Subcutaneous abdominal adipose tissue (tissue), 5 donors: Measurements from ENCODE around the gene ELP1.

Experiments used
- H3K27ac ChIP-seq: one replicate; pipeline ENCODE4 v1.7.0; 2013; ENCODE audit warnings: low read depth, mild to moderate bottlenecking, inconsistent platforms, low read length, moderate library complexity
- H3K27me3 ChIP-seq, 5 donors: one replicate each; pipeline ENCODE4 v1.7.0; 2013; ENCODE audit warnings: low read length in 5 of 5, inconsistent platforms in 1 of 5; ENCODE audit not compliant: control insufficient read depth in 5 of 5, insufficient read depth in 4 of 5
- H3K36me3 ChIP-seq, 5 donors: one replicate each; pipeline ENCODE4 v1.7.0; 2013; ENCODE audit warnings: low read length in 5 of 5; ENCODE audit not compliant: control insufficient read depth in 5 of 5, insufficient read depth in 5 of 5
- H3K4me1 ChIP-seq, 5 donors: one replicate each; pipeline ENCODE4 v1.7.0; 2013; ENCODE audit warnings: low read length in 5 of 5, mild to moderate bottlenecking in 3 of 5, moderate library complexity in 1 of 5; ENCODE audit not compliant: control insufficient read depth in 5 of 5, insufficient read depth in 5 of 5
- H3K4me3 ChIP-seq, 5 donors: one replicate each; pipeline ENCODE4 v1.7.0; 2013; ENCODE audit warnings: low read length in 5 of 5, low read depth in 1 of 5
- H3K9ac ChIP-seq, 5 donors: one replicate each; pipeline ENCODE4 v1.7.0; 2013; ENCODE audit warnings: low read length in 5 of 5, mild to moderate bottlenecking in 4 of 5, moderate library complexity in 3 of 5
- H3K9me3 ChIP-seq, 5 donors: one replicate each; pipeline ENCODE4 v1.7.0; 2013; ENCODE audit warnings: low read length in 5 of 5; ENCODE audit not compliant: control insufficient read depth in 5 of 5
- donor health status: healthy.
- donor health status: healthy.
- donor health status: healthy.
- donor health status: healthy.
- donor health status: healthy.

The ELP1 gene

GRCh38 chr9:108836781-108837180 is 97.1 kb downstream of the ELP1 start:
- Histone ChIP-seq H3K27ac (no peak overlapping the region), H3K4me3 (no peak overlapping the region), H3K9ac (no peak overlapping the region), H3K4me1 (peaks cover 0 to 9% (median 0%) of the 10 kb centered on the region in 5 donors), H3K9me3 (no peaks in the 10 kb centered on the region), H3K36me3 (no peaks in the 10 kb centered on the region), H3K27me3 (no peaks in the 10 kb centered on the region)

GRCh38 chr9:108836319-108836718 is 97.6 kb downstream of the ELP1 start:
- Histone ChIP-seq H3K36me3 (no peaks in the 10 kb centered on the region), H3K4me3 (no peak overlapping the region), H3K9ac (no peak overlapping the region), H3K9me3 (no peaks in the 10 kb centered on the region), H3K27ac (no peak overlapping the region), H3K27me3 (no peaks in the 10 kb centered on the region), H3K4me1 (peaks cover 0 to 9% (median 0%) of the 10 kb centered on the region in 5 donors)

DNA sequence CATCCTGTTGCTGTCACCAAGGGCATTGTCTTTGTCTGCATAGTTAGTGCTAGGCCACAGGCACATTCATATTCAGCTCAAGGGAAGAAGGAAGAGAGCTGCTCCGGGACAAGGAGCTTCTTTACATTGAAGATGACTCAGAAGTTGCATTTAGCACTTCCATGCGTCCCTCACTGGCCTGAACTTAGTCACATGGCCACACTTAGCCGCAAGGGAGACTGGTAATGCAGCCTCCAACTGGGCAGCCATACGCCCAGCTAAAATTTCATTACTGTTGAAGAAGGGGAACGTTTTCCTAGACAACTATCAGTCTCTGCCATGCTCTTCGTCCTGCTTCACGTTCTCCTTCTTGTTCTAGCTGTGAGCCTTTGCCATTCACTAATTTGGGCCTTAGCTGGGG is 98.1 kb downstream of the ELP1 start:
- no peaks in the 10 kb centered on the region for H3K36me3 ChIP-seq
- H3K27me3 ChIP-seq, result no peaks in the 10 kb centered on the region
- no peak overlapping the region for H3K4me3 ChIP-seq
- H3K4me1 ChIP-seq, result peaks cover 0 to 11% (median 0%) of the 10 kb centered on the region in 5 donors
- H3K27ac ChIP-seq, result no peak overlapping the region
- H3K9me3 ChIP-seq, result no peaks in the 10 kb centered on the region
- H3K9ac ChIP-seq, result no peak overlapping the region

DNA sequence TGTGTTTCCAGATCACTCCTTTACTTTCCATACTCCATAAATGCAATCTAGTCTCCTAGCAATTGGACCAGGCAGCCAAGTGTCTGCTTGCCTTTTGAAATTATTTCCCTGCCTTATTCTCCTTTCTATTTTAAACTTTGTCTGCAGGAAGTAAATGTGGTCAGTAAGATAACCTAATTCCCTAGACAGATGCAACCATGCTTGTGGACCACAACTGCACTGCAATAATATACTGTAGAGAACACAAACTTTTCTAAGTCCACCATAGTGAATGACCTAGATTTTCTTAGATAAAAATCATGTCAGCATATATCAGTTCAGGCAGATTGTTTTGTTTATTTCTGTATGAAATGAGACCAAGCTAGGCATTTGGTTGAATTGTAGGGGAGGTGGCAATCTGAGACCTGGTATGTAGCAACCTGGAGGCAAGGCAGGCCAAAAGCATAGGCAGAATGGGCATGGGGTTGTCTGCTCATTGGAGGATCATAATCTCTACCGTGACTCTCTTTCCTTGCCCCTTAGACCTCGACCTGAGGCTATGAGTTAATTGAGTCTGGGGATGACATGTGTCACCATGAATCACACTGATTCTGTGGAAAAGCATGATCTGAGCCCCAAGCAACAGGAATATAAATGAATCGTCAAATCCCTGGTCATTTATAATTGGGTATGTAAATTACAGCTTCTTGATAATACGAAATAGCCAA is 98.8 kb downstream of the ELP1 start:
- H3K36me3 ChIP-seq, result no peaks in the 10 kb centered on the region
- no peaks in the 10 kb centered on the region for H3K9me3 ChIP-seq
- H3K27ac ChIP-seq, result no peak overlapping the region
- peaks cover 0 to 17% (median 0%) of the 10 kb centered on the region in 5 donors for H3K4me1 ChIP-seq
- H3K27me3 ChIP-seq, result no peaks in the 10 kb centered on the region
- H3K9ac ChIP-seq, result no peak overlapping the region
- H3K4me3 ChIP-seq, result no peak overlapping the region

- Histone ChIP-seq H3K27ac (no peak overlapping the region), H3K4me3 (no peak overlapping the region), H3K9me3 (no peaks in the 10 kb centered on the region), H3K27me3 (no peaks in the 10 kb centered on the region), H3K9ac (no peak overlapping the region), H3K36me3 (no peaks in the 10 kb centered on the region), H3K4me1 (peaks cover 0 to 19% (median 0%) of the 10 kb centered on the region in 5 donors)
Observed at GRCh38 chr9:108832179-108832500, 101.8 kb downstream of the ELP1 start.

DNA sequence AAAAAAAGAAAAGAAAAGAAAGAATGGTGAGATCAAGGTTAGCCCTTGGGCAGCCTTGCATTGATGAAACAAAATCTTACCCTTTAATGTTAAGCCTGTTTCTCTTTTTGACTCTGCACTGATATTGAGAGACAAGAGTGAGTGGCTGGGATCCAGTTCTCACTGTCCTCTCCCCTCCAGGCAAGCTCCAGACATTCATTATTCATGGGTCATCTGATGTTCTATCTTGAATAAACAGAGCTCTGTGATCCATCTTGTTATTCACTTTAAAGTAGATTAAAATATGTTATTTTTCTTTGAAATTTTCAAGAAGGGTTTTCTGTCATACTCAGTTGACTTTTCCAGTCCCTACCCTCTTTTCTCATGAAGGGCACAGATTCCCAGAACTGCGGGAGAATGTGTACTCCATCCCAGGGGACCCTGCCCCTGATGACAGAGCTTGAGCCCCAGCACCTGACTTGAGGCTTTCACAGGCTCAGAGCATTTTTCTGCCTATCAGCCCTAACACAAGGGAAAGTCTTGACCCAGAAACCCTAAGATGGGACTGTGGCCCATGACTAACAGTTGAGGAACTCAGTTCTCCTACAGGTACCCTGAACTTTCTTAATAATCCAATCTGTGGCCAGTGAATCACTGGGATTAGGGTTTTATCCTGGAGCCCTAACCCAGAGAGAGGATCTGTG is 102.3 kb downstream of the ELP1 start:
- H3K4me3 ChIP-seq, result no peak overlapping the region
- peaks cover 0 to 19% (median 0%) of the 10 kb centered on the region in 5 donors for H3K4me1 ChIP-seq
- H3K36me3 ChIP-seq, result no peaks in the 10 kb centered on the region
- no peak overlapping the region for H3K9ac ChIP-seq
- no peak overlapping the region for H3K27ac ChIP-seq
- H3K9me3 ChIP-seq, result no peaks in the 10 kb centered on the region
- no peaks in the 10 kb centered on the region for H3K27me3 ChIP-seq

DNA sequence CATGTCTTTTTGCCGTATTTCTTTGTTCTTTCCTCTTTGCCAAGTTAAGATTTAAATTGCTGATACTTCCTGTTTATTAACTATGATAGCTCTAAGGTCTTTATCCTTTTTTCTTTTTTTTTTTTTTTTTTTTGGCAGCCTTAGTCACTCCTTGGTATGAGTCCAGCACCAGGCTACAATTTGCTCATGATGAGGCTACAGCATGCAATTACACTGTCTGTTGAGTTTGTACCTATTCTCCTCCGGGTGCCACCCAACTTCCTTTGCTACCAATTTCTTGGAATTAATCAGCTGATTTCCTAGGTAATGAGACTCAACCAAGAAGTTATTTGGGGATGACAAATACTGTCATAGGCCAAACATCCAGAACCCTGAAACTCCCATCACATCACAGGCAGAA is 103.7 kb downstream of the ELP1 start:
- H3K27ac ChIP-seq, result no peak overlapping the region
- H3K9ac ChIP-seq, result no peak overlapping the region
- H3K27me3 ChIP-seq, result no peaks in the 10 kb centered on the region
- no peaks in the 10 kb centered on the region for H3K36me3 ChIP-seq
- no peaks in the 10 kb centered on the region for H3K9me3 ChIP-seq
- no peak overlapping the region for H3K4me3 ChIP-seq
- H3K4me1 ChIP-seq, result peaks cover 0 to 19% (median 0%) of the 10 kb centered on the region in 5 donors

DNA sequence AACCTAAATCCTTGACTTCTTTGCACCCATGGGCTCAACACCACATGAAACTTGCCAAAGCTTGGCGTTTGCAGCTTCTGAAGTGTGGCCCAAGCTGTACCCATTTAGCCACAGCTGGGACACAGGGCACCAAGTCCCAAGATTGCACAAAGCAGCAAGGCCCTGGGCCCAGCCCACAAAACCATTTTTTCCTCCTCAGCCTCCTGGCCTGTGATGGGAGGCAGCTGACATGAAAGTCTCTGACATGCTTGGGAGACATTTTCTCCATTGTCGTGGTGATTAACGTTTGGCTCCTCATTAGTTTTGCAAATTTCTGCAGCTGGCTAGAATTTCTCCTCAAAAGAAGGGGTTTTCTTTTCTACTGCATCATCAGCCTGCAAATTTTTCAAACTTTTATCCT is 110.1 kb downstream of the ELP1 start:
- no peaks in the 10 kb centered on the region for H3K36me3 ChIP-seq
- no peaks in the 10 kb centered on the region for H3K27me3 ChIP-seq
- H3K4me3 ChIP-seq, result no peak overlapping the region
- peaks cover 0 to 9% (median 4%) of the 10 kb centered on the region in 5 donors for H3K9me3 ChIP-seq
- no peaks in the 10 kb centered on the region for H3K4me1 ChIP-seq
- H3K27ac ChIP-seq, result no peak overlapping the region
- no peak overlapping the region for H3K9ac ChIP-seq
